H54 (cell line): ENCODE data around the gene ELAVL1.
"Not testable (repeated sequence)": the region's sequence is repeated elsewhere in the genome, so short reads cannot be mapped to it uniquely, and the experiment has no call there.

Experiments used
- DNase-seq: peaks from one replicate; pipeline ENCODE4 v3.0.0; 2011; ENCODE audit warnings: low spot score, mixed read lengths; ENCODE audit not compliant: insufficient read length
- FAIRE-seq: peaks from 3 replicates; lab custom pipeline; 2011; peaks lifted over from hg19 to GRCh38; lab: Jason Lieb, UNC
- POLR2A ChIP-seq: IDR thresholded peaks from 2 replicates; pipeline ENCODE4 v1.6.1; 2011; ENCODE audit warnings: low read depth, mild to moderate bottlenecking, low read length

Gene ELAVL1

DNA sequence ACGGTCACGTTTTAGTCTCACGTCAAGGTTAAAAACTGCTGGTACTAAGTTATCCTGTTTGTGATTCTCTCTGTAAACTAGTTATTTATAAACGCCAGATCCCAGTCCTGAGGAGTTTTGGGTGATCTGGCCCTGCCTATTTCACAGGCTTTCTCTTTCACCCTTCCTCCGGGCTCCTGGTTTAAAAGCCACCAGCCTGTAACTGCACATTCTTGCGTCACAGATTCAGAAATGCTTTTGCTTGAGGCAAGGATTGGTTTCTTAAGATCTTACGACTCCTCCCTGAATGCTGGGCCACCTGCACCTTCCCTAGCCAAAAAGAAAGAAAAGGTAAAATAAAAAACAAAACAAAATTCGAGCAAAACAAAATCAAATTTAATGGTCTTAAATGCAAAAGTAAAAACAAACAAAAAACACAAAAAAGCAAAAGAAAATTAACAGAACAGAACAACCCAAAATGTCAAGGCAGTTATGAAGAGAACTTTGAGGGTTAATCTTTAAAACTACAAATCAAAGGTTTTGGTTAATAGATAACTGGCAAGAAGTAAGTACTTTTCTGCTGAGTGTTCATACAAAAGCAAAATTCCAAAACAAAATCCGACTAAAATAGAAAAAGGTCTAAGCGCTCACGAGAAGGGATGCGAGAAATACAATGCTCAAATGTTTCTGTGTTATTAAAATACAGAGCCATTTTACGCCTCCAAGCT, 43.4 kb downstream of the ELAVL1 start:
- DNase-seq = no peak
- no peak for FAIRE-seq
- TF ChIP-seq POLR2A = no peak

DNA sequence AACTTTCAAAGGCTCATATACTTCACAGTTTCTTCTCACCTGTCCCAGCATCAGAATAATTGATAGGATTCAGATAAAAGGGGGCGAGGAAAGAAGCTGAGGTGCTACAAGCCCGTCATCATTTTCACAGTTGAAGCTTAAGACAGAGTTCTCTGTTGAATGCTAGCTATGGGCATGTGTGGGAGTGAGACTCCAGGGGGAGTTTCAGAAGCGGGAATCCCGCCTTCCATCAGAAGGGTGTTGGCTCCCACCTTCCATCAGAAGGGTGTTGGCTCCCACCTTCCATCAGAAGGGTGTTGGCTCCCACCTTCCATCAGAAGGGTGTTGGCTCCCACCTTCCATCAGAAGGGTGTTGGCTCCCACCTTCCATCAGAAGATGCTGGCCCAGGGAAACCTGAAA, 44.4 kb downstream of the ELAVL1 start:
- not testable (repeated sequence) for FAIRE-seq, DNase-seq

- TF ChIP-seq POLR2A = no peak
- FAIRE-seq (no peak), DNase-seq (no peak)
Observed at GRCh38 chr19:7959211-7959610, 46.2 kb downstream of the ELAVL1 start.

- TF ChIP-seq POLR2A = no peak
- DNase-seq = no peak
- FAIRE-seq = no peak
Observed at GRCh38 chr19:7955696-7956095, 49.7 kb downstream of the ELAVL1 start.

DNA sequence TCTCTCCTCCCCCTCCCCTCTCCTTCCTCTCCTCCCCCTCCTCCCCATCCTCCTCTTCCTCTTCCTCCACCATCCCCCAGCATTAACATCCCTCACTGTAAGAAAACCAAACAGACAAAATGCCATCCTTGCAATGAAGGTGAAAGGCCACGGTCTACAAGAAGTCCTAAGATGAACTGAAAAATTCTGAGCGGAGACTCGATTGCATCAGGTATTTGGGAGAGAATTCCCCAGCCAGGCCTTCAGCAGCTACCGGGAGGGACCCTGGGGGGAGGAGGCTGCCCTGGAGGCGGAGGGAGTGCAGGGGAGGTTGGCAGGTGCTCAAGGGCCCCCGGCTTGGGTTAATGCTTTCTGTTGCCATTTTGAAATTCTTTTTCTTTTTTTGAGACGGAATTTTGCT, 51.9 kb downstream of the ELAVL1 start:
- no peak for FAIRE-seq

DNA sequence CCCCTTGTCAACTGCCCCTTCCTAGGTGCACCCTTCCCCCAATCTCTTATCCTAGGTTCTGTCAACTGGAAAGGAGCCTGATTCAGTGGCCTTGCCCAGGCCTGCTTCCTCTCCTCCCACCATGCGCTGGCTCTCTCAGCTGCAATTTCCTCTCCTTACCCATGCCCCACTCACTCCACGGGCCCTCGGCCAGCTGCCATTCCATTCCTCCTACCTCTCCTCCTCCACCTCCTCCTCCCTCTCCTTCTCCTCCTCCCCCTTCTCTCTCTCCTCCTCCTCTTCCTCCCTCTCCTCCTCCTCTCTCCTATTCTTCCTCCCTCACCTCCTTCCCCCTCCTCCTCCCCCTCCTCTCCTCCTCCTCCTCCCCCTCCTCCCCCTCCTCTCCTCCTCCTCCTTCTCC, 52.4 kb downstream of the ELAVL1 start:
- FAIRE-seq (no peak), DNase-seq (no peak)
- no peak for TF ChIP-seq POLR2A

More for the DNA sequence above, 51.9 kb downstream of the ELAVL1 start:
- no peak for DNase-seq
- TF ChIP-seq POLR2A = no peak

DNA sequence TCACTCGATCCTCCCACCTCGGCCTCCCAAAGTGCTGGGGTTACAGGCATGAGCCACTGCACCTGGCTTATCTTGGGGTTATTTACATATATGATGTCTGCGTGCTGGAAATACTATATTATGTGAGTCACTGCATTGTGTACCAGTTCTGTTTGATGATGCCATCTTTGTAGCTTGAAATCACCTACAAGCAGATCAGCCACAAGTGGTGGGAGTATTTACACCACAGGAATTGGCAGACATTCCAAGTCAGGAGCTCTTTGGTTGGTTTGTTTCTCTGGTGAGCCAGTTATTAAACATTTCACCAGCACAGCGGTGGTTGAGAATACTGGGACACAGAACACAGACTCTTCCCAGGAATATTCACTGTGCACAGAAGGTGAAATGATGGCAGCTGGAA, 57.5 kb downstream of the ELAVL1 start:
- DNase-seq (no peak), FAIRE-seq (no peak)
- no peak for TF ChIP-seq POLR2A

DNA sequence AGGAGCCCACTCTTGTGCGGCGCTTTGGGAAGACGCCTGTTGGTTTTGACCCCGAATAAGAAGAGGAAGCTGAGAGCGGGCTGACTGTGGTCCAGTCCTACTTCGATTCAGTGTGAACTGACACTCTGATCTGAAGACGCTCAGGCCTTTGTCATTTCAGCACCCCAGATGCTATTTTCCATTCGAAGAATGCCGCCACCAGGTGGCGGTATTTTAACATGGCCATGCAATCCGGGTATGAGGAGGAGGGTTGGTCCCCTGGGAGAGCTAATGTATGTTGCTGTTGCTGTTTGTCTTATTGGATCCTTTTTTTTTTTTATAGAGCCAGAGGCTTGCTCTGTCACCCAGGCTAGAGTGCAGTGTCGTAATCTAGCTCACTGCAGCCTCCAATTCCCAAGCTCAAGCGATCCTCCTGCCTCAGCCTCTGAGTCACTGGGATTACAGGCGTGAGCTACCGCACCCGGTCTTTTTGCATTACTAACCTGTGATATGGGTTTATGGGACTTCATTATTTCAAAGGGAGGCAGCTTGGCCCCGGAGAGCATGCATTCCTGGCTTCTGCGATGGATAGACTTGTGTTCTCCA, 61.2 kb downstream of the ELAVL1 start:
- no peak for TF ChIP-seq POLR2A
- peak; percentile 82 for DNase-seq

DNA sequence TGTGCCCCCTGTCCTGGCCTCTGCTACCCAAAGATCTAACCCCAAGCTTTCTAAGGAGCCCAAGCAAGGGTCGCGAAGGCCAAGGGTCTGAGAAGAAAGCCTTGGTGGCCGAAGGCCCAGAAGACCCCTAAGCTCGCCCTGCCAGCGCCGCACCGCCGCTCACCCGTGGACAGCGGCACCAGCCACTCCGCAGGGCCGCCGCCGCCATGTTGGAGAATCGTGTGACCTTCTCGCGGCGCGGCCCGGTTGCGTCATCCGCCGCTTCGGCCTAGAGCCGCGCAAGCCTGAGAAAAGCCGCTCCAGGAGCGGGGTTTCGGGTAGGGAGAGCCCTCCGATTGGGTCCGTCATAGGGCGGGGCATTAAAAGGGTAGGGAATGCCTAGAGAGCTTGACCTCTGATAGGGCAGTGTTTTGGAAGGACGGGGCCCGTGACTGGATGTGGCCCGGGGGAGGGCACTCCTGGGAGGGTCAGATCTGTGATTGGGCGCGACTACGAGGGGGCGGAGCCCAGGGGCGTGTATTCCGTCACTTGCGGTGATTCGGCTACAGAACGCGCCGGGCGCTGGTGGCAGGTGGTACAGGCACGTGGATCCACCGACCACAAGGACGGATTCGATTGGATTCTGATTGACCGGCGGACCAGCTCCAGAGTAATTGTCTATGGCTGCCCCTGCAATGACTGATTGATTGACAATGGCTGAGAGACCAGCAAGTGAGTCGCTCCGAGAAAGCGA, 61.8 kb downstream of the ELAVL1 start, which contains the start of gene TIMM44:
Gene TIMM44, minus strand, starts transcription at position 223 of the 733 bp plus-strand sequence. Its CDS starts 15 bp downstream, at position 208.
- FAIRE-seq (peak; percentile 78), DNase-seq (peak; percentile 94)
- peak; percentile 88 for TF ChIP-seq POLR2A

More for the DNA sequence above, 61.2 kb downstream of the ELAVL1 start:
- no peak for FAIRE-seq

DNA sequence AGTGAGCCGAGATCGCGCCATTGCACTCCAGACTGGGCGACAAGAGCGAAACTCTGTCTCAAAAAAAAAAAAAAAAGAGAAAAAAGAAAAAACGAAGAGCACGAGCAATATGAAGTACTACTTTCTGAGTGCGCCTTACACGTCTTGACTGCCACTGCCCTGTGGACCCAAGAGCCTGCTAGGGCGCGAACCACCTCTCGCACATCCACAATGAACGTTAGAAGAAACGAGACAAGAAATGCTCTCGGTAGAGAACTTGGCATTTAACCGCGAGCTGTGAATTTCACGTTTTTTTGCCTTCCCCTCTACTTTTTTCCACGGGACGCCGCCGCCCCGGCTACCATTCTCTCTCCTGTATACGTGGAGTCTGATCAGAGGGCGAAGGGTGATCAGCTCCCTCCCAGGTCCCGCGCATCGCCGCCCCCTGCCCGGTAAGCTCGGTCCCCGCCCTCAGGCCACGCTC, 62.4 kb downstream of the ELAVL1 start:
- TF ChIP-seq POLR2A = no peak
- DNase-seq (no peak), FAIRE-seq (no peak)

DNA sequence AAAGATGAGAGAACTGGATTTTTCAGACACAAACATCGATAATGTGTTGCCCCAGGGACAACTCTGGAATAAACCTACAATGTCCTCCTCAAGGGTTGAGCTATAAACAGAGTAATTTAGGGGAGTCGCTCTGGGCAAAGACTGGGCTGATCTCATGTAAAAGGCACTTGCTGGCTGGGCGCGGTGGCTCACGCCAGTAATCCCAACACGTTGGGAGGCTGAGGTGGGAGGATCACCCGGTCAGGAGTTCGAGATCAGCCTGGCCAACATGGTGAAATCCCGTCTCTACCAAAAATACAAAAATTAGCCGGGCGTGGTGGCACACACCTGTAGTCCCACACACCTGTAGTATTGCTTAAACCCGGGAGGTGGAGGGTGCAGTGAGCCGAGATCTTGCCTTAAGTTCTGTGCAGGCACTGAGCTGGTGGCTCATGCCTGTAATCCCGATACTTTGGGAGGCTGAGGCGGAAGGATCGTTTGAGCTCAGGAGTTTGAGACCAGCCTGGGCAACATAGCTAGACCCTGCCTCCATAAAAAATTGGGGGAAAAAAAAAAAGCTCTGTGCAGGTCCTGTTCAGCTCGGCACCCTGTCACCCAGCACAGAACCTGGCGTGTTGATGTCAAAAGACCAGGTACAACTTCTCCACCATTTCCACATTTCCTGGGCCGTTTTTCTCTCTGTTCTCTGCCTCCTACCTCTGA, 63.4 kb downstream of the ELAVL1 start:
- no peak for TF ChIP-seq POLR2A
- DNase-seq = no peak
- no peak for FAIRE-seq

DNA sequence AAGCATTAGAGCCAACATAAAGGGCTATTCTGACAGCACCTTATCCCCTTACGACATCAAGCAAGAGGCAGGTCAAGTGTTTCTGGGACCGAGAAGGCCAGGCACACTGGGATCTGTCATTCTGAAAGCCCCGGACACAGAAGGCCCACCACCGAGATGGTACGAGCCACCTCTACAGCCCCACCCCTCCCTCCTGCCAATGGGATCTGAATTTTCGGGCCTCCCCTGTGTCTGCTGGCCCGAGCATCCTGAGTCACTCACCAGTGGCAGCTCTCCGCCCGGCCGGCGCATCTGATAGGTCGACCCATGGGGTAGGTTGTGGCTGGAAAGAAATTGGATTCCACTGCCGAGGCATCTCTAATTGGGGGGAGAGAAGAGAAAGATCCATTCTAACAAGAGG, 64.6 kb downstream of the ELAVL1 start:
- DNase-seq (no peak), FAIRE-seq (no peak)
- no peak for TF ChIP-seq POLR2A

DNA sequence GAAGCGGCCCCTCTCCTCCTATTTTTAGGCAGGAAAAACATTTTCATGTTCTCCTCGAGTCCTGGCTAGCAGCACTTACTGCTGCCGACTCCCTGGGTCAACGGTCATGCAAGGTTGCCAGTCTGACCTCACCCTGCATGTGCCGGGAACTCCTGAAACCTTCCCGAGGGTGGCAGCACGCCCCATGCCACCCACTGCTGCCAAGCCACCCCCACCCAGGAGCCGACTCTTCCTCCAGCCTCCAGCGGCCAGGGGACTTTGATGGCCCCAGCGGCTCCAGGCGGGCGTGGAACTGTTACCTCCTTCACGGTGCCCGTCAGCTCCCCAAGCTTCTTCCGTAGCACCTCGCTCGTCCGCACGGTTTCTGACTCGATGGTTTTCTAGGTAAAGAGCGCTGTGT, 70.7 kb downstream of the ELAVL1 start:
- no peak for FAIRE-seq
- no peak for TF ChIP-seq POLR2A
- no peak for DNase-seq
